Stimulated activated CD8-positive, alpha-beta memory T cell treated with anti-CD3 and anti-CD28 coated beads, Interleukin-15, amount 100 ng/mL, for 24 hours (primary cell): Measurements from ENCODE around the gene DROSHA.
"Not testable (repeated sequence)": the region's sequence is repeated elsewhere in the genome, so short reads cannot be mapped to it uniquely, and the experiment has no call there.

ENCODE experiments used
- DNase-seq: peaks from one replicate; pipeline ENCODE4 v3.0.0-alpha.2; 2020; ENCODE audit warnings: low read depth

The DROSHA gene

DNA sequence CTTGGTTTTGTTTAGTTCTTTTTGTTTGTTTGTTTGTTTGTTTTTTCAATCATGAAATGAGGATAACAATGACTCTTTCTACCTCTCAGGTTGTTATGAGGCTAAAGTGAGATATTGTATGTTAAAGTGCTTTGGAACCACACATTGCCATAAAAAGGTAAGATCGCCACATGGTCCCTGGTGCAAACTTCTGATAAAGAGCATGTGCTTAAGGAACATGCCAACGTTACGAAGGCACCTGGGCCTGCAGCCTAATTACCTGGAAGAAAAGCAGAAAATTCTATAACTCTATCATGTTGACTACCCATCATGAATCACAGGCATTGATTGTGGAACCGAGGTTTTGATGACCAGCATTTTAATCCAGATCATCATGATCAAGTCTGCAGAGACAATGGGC is 151.8 kb downstream of the DROSHA start:
- no peak for DNase-seq

DNA sequence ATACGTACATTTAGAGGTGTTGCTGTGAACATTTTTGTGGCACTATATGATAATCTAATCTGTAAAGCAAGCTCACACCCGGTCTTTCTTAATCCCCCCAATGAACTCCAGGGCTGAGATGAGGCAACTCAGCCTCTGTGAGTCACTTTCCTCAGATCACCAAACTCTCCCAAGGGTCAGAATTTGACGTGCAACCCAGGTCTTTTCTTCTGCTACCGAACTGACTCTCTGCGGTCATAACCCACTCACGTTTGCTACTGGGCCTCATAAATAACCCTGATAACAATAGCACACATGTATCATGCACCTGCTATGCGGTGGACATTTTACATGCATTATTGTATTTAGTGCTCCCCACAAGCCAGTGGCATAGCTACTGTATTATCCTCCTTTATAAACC is 153.1 kb downstream of the DROSHA start:
- DNase-seq: no peak

DNA sequence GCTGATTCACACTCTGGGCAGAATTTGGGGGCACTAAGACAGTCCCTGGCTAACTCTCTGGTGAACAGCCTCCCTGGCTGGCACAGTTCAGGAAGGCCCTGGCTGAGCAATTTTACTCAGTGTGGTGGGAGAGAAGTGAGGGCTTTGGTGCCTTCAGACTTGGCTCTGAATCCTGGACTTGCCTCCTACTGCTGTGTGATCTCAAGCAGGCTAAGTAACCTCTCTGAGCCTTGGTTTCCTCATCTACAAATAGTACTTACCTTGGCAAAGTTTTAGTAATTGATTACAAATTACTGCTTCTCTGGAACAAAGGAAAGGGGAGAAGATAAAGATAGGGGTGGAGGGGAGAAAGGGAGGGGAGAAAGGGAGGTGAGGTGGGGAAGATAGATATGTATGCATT is 153.8 kb downstream of the DROSHA start:
- DNase-seq: no peak

DNA sequence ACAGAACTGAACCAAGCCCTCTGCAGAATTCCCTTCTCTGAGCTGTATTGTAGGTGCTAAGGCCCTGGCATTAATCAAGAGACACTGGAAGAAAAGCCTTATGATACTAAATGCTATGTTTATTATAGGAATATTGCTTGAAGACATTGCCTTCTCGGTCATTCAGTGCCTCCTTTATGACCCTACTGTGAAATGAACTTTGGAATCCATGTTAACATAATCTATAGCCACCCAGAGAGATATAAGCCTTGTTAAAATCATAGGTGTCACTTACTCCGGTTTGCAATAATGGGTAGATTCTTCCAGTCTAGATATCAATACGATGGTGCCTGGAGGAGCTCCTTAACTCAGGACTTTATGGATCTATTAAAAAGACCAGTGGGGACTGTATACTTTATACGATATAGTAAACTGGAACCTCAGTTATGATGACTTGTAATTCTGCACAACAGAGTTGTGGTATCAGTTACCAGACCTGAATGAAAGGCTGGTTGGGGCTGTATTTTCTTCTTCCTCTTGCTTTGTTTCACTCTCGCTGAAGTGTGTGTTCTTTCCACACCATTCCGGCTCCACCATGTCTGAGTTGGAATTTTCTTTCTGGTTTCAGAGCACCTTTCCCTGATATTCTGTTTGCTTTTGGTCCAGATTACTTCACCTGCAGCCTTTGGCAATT is 154.5 kb downstream of the DROSHA start:
- DNase-seq: no peak

DNA sequence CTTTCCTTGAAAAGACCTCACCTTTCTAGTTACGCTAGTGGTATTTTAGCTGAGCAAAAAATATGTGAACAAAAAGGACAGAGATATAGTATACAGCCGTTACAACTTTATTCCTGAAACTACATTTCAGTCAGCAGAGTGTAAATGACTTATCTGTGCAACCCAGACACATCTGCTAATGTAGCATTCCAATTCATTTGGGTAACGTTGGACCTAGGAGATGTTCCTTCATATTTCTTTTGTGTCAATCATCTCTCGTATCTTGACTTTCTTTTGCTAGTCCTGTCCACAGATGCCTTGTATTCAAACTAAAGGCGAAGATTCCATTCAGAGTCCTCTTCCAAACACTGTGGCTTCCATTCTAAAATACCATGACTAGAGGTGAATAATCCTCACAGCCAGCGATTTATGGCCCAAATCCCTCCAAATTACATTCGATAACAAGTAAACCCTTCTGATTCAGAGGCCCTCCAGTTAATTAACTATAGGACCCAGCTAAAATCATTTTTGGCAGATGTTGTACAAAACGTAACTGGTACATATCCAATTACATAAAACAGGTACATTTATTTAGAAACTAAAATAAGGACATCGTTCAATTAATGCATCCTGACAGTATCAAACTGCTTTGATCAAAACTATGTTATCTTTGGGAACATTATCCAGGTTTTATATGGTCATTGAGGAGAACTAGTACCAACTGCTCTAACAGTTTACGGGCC is 155.7 kb downstream of the DROSHA start:
- DNase-seq: no peak

DNA sequence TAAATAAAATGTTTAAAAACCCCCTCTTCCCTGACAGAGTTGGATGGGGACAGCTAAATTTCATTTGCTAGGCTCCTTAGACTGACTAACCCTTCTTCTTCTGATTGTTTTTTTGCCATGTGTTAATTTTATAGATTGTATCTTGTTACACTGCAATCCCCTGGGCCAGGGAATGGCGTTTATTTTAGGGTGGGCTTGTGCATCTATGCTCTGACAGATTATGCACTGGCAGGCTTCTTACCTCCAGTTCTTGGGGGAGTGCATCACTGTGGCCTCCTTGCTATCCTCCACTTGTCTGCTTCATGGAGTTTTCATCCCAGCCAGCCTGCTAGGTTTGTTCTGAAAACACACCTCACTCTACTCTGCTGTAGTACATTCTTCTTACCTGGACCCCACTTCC is 159.8 kb downstream of the DROSHA start:
- DNase-seq: no peak

DNA sequence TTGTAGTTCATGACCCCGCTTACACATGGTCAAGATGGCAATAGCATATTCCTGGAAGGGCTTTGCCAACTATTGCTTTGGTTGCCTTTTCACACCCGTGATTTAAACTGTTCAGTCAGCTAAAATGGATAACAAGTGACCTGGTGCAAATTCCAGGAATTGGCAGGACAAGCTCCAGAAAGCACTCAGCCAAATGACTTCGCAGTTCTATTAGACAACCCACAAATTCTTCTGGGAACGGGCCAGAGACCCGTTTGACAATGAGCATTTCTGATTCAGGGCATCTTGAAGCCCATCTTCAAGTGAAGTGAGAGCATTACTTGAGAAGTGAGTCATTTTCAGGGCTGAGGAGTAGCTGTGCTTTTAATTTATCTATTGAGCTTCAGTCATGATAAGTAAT is 165.0 kb downstream of the DROSHA start:
- DNase-seq: no peak

DNA sequence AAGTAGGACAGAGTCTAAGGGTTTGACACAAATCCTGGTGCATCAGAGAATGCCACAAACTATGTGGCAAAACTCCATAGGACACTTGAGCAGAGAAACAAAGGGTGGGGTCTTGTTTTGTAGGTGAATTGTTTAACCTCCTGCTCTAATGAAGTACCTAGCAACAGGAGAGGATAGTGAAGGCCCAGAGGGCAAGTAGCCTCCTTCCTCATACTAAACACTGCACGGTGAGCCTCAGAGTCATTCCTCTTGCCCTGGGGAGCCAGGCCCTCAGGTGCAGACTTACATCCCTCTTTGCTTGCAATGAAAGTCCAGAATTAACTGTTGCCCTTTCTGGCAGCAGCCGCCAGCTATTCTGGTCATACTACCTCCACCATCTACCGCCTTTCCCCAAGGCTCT is 166.1 kb downstream of the DROSHA start:
- DNase-seq: no peak

DNA sequence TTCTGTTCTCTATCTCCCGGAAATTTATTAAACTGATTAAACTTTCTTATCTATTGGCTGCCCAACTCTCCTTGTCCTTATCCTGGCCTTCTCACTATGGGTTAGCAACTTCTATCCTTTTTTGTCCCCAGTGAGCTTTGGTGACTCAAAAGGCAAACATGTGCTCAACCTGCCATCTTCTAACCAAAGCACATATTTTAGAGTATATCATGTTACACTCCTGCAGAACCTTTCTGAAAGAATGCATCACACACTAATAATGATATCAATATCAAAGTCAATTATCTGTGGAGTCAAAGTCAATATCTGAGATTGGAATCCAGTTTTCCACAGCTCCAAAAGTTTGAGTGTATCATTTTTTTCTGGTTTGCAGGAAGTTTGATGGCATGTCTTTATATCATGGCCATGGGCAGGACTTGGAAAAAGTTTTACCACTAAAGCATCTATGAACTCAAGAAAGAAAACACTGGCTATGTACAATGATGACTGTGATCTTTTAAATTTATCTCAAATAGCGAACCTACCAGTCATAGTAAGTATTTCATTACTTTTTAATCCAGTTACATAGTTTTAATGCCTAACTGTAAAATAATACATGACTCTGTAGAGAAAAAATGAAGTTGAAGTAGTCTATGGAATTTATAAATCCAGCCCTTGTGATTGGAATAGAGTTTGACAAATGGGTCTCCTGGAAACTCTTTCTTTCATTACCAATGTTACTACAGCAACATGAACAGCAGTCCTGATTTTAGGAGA is 166.8 kb downstream of the DROSHA start:
- no peak for DNase-seq

DNA sequence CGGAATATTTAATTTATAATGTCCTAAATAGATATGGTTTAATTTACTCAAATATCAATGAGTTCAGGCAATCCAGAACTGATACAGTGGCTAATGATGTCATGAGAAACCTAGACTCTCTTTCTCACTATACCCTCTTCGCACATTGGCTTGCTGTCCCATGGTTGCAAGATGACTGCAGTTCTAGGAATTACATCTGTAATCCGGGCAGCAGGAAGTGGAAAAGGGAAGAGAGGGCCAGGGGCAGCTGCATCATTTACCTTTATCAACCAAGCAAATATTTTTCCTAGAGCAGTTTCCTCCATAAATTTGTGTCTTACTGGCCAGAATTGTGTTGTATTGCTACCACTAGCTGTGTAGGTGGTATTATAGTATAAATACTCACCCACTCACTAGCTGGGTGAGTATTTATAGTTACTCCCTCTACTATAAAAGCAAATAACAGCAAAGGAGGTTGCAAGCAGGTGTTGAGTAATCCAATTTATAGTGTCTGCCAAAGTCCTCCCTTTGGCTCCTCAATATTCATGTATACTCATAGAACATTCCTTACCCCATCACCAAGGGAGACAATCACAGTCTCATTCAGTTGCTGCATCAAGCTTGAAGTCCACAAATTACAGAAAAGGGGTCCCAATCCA is 168.8 kb downstream of the DROSHA start:
- DNase-seq: no peak

DNA sequence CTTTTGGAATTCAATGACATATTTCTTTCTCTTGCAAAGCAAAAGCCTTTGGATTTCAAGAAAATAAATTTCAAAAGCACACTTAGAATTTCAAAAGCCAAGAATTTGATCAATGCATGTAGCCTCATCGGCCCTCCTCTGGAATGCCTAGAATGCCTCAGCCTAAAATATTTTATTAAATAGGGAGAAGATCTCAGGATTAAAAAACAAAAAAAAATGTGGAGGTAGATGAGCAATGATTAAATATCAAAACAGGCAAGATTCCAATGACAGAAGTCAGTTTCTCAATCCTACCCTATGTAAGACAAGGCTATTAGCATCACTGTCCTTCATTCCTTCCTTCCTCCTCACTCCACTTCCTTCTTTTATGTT is 169.4 kb downstream of the DROSHA start:
- DNase-seq: no peak

DNA sequence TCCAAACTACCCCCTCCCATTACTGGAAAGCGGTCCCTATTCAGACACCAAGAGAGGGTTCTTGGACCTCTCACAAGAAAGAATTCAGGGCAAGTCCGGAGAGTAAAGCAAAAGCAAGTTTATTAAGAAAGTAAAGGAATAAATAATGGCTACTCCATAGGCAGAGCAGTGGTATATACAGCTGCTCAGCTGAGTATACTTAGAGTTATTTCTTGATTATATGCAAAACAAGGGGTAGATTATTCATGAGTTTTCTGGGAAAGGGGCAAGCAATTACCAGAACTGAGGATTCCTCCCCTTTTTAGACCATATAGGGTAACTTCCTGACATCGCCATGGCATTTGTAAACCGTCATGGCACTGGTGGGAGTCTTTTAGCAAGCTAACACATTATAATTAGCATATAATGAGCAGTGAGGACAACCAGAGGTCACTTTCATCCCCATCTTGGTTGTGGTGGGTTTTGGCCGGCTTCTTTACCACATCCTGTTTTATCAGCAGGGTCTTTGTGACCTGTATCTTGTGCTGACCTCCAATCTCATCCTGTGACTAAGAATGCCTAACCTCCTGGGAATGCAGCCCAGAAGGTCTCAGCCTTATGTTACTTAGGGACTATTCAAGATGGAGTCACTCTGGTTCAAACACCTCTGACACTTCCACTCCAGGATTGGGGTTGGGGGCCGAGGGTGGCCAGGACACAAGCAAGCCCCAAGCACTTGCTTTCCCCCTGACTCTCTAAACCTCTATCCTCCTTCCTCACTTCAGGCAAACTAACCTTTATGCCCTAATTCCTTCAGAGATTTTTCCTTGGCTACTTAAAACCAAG is 170.0 kb downstream of the DROSHA start:
- not testable (repeated sequence) for DNase-seq

DNA sequence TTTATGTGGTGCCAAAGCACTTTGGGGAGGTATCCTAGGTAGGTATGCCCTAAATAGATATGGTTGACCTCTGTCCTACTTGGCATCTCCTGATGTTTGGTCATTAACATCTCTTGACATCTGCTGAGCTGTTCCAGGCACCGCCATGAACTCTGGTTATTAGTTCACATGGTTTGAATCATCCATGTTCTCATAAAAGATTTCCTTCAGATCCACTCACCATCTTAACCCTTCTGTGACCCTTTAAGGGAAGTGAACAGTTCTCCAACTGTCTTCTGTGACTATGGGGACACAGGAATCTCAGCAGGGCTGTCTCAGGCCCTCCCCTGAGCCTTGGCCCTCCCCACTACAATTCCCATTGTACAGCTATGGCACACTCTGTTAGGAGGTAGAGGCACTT is 170.7 kb downstream of the DROSHA start:
- DNase-seq: no peak

DNA sequence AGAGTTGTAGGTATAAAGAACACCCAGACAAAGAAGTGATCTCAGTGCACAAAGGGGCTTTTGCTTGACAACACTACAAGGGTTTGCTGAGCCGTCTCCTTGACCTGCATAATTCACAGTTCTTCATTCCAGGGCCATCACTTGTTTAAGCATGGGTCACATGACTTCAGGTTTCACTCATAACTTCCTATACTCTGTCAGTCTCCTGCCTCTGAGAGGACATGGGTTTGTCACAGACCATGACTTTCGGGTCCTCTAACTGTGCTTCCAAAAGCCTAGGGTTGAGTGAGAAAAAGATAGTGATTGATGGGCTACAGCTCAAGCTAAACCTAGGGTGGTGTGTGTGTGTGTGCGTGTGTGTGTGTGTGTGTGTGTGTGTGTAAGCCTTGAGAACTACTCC is 172.1 kb downstream of the DROSHA start:
- DNase-seq: no peak

DNA sequence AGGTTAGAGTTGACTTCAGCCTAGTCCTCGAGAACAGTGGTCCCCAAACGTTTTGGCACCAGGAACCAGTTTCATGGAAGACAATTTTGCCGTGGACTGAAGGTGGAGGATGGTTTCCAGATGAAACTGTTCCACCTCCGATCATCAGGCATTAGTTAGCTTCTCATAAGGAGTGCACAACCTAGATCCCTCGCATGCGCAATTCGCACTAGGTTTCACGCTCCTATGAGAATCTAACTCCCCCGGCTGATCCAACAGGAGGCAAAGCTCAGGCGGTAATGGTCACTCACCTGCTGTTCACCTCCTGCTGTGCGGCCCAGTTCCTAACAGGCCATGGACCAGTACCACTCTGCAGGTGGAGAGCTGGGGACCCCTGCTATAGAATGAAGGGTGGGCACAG is 174.9 kb downstream of the DROSHA start:
- DNase-seq: no peak

DNA sequence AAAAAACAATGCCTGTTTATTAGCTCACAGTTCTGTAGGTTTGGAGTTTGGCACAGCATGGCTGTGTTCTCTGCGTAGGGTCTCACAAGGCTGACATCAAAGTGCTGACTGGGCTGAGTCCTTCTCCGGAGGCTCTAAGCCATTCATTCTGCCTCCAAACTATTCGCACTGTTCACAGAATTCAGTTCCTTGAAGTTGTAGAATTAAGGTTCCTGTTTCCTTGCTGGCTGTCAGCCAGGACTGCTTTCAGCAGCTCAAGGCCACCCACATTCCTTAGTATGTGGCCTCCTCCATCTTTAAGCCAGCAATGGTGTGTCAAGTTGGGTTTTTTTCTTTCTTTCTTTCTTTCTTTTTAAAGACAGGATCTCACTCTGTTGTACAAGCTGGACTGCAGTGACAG is 176.6 kb downstream of the DROSHA start:
- DNase-seq: no peak
